Measurements from ENCODE around the gene SWAP70. TPM values are rescaled to one million over a fixed set of nuclear protein-coding genes. Genes with fewer than 3 reads are reported as not detected.
A peak's percentile ranks its signal among the peaks of the same experiment; 100 is the strongest.

Gene SWAP70
- total and polyA plus RNA-seq, 9 of the 15 experiments (the other 6 are each of a cell fraction or from before 2014, with no cell fraction given), result 1.7 to 4.9 (median 3.9) TPM

- ChIA-PET CTCF (ENCODE audit: low intra/inter-chr PET ratio) (no interaction called here), POLR2A (interaction anchor here (1.2 to 1.3 kb wide), 2 partner anchors 10 to 12 kb away, joined by 3 to 4 read pairs; no protein-coding TSS in a partner anchor)
- no TSS peak for BruUV-seq (replicated peaks)
- no peaks in the 10 kb centered on the region for H3K27me3 ChIP-seq (ENCODE audit: control insufficient read depth in 2 of 2, insufficient read depth in 2 of 2, low read length in 2 of 2)
- no peaks in the 10 kb centered on the region for H3K79me2 ChIP-seq (ENCODE audit: control insufficient read depth, insufficient read depth, low read length)
- H2AFZ ChIP-seq (ENCODE audit: low read depth, low read length), result no peak overlapping the region
- H3K9me3 ChIP-seq (replicated peaks; ENCODE audit: control insufficient read depth, insufficient read depth, low read depth, low read length), result no peaks in the 10 kb centered on the region
- H3K36me3 ChIP-seq (ENCODE audit: control insufficient read depth, insufficient read depth, low read length), result no peaks in the 10 kb centered on the region; the same call in 2 of the 3 replicates
- DNase-seq (ENCODE audit: extremely low read depth in 1 of 4, low spot score in 3 of 4) (no peak), ATAC-seq (no peak), FAIRE-seq (no peak)
- peaks cover 0 to 12% of the 10 kb centered on the region in 2 experiments; a peak in 4 of 5 replicates for H3K4me1 ChIP-seq (replicated peaks in 1 of 2; ENCODE audit: control insufficient read depth in 2 of 2, insufficient read depth in 2 of 2, low read length in 2 of 2)
- H4K20me1 ChIP-seq (replicated peaks; ENCODE audit: control insufficient read depth, insufficient read depth, low read length), result no peaks in the 10 kb centered on the region
- in situ Hi-C loops (cut with MboI), result no loop called here
- no peak overlapping the region for H3K27ac ChIP-seq (ENCODE audit: extremely low read depth, low read depth, low read length)
- no peak overlapping the region for H3K4me2 ChIP-seq (ENCODE audit: insufficient read depth, low read length)
- H3K9me1 ChIP-seq (ENCODE audit: control insufficient read depth, insufficient read depth, low read length), result no peaks in the 10 kb centered on the region
- TF ChIP-seq MAZ (CRISPR knock-in tag; conservative IDR thresholded peaks at IDR 0.05 in 1 of 2, IDR thresholded peaks at IDR 0.05 in 1 of 2), result no peak
- no peak for TF ChIP-seq PBX2 (CRISPR knock-in tag; IDR thresholded peaks at IDR 0.05; ENCODE audit: low read depth)
- 0 out of 2 replicates have a peak, but pooled peaks have one; percentile 20 for TF ChIP-seq PBX2 (tag; conservative IDR thresholded peaks at IDR 0.05; ENCODE audit: low read depth)
- intact Hi-C loops (cut with micrococcal nuclease), result no loop called here
- no peak overlapping the region for H3K9ac ChIP-seq (ENCODE audit: insufficient read depth in 1 of 2, low read depth in 2 of 2, low read length in 2 of 2)
- H3K4me3 ChIP-seq, result no peak overlapping the region
- 21% methylated on average over 2 of the region's 2 CpGs for WGBS (ENCODE audit: insufficient coverage, low coverage, missing lambda C conversion rate)
These were observed 53.8 kb downstream of the SWAP70 start for GRCh38 chr11:9717719-9718118.

Data from K562 (cell line).